Activated T-cell treated with anti-CD3 and anti-CD28 coated beads for 4 hours (primary cell): ENCODE measurements around the gene PRRX2.
"Not testable (repeated sequence)": the region's sequence is repeated elsewhere in the genome, so short reads cannot be mapped to it uniquely, and the experiment has no call there.

Experiments
- DNase-seq: peaks from one replicate; pipeline ENCODE4 v3.0.0-alpha.2; 2020

Gene PRRX2

GRCh38 chr9:129737479-129738274 lies 72.2 kb downstream of the PRRX2 start:
- peak; percentile 87 for DNase-seq

GRCh38 chr9:129739432-129739831 lies 74.0 kb downstream of the PRRX2 start:
- no peak for DNase-seq

- DNase-seq, result no peak
Measured at GRCh38 chr9:129740174-129740573, 74.7 kb downstream of the PRRX2 start.

- no peak for DNase-seq
Measured at GRCh38 chr9:129740666-129741464, 75.4 kb downstream of the PRRX2 start.

- no peak for DNase-seq
Measured at GRCh38 chr9:129745200-129745599, 79.8 kb downstream of the PRRX2 start.

- DNase-seq, result no peak
Measured at GRCh38 chr9:129746092-129746777, 80.8 kb downstream of the PRRX2 start.

- DNase-seq, result no peak
Measured at GRCh38 chr9:129748249-129748648, 82.8 kb downstream of the PRRX2 start.

GRCh38 chr9:129749052-129749451 lies 83.6 kb downstream of the PRRX2 start:
- not testable (repeated sequence) for DNase-seq

- no peak for DNase-seq
Measured at GRCh38 chr9:129749575-129749974, 84.1 kb downstream of the PRRX2 start.

- DNase-seq, result no peak
Measured at GRCh38 chr9:129750013-129750638, 84.7 kb downstream of the PRRX2 start.

GRCh38 chr9:129751841-129752801 lies 86.7 kb downstream of the PRRX2 start:
- no peak for DNase-seq

GRCh38 chr9:129752900-129753729 lies 87.7 kb downstream of the PRRX2 start, which contains the start of gene PTGES:
Gene PTGES (minus strand): TSS chr9:129753042. CDS start chr9:129753012, 30 bp downstream.
- DNase-seq, result peak; percentile 31

GRCh38 chr9:129755151-129755550 lies 89.7 kb downstream of the PRRX2 start:
- DNase-seq, result no peak

GRCh38 chr9:129756191-129756590 lies 90.7 kb downstream of the PRRX2 start:
- no peak for DNase-seq

GRCh38 chr9:129757045-129757444 lies 91.6 kb downstream of the PRRX2 start:
- DNase-seq, result no peak

GRCh38 chr9:129759319-129759718 lies 93.9 kb downstream of the PRRX2 start:
- DNase-seq, result no peak

- DNase-seq, result no peak
Measured at GRCh38 chr9:129759804-129760502, 94.5 kb downstream of the PRRX2 start.

- DNase-seq, result not testable (repeated sequence)
Measured at GRCh38 chr9:129760784-129761183, 95.3 kb downstream of the PRRX2 start.

GRCh38 chr9:129761293-129761900 lies 96.0 kb downstream of the PRRX2 start:
- DNase-seq, result no peak
